ENCODE results near the gene CCDC85C. TPM values are rescaled to one million over a fixed set of nuclear protein-coding genes. Genes with fewer than 3 reads are reported as not detected.

The CCDC85C gene
- total and polyA plus RNA-seq, 2 of the 4 experiments (the other 2 are of a cell fraction) = 16.0 to 19.0 TPM

DNA sequence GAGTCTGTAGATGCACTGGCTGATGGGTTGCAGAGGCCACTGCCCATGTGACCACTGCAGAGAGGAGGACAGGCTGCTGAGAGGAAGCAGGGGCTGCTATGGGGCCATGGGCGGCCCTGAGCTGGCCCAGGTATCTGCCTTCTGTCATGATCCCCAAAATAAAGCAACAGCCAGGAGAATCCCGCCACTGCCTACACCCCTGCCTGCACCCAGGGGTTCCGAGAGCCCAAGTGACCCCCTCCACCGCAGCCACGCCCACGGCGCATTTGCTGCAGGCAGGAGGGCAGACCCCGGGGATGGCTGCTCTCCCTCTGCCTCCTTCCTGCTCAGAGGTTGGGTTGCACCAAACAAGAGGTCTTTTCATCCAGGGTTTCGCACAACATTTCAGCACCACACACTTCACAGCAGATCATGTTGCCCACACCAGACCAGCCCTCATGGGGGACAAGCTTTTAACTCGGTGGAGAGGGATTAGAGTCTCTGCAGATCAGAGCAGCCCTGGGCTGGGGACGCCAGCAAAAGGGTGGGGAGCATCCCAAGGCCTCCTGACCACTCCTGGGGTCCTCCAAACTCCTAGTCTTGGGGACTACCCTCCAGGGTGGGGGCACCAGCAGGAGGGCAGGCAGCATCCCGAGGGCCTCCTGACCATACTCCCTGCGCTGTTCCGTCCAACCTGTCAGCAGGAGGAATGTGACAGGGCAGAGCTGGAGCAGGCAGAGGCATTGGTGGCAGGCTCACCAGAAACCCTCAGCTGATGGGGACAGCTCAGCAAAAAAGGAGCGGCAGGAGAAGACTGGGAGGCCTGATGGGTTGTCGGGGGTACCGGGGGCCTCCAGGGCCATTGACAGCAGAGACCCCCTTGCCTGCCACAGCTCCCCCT, 14.1 kb downstream of the CCDC85C start:
- peak overlapping the region; percentile 37 for H2BK20ac ChIP-seq (ENCODE audit: low read depth, low read length)
- ATAC-seq (ENCODE audit: low read depth) (no peak), DNase-seq (no peak)
- peak overlapping the region; percentile 16 for H2AFZ ChIP-seq (replicated peaks; ENCODE audit: low read length, poor library complexity)
- peak overlapping the region; percentile 77 for H2AK9ac ChIP-seq (replicated peaks; ENCODE audit: low read depth, low read length, poor library complexity)
- H3K4me3 ChIP-seq (ENCODE audit: insufficient read depth, low read depth, low read length) = no peak overlapping the region
- peak overlapping the region; percentile 52 for H3K4ac ChIP-seq (ENCODE audit: low read depth, low read length)
- 57% methylated on average over 5 of the region's 17 CpGs; no CpG with 5 or more reads in 1 of the 2 experiments for WGBS, 2 experiments (ENCODE audit: extremely low coverage in 2 of 2, insufficient read length in 1 of 2)
- no peak overlapping the region; the same call in 1 of the 2 replicates for H3K18ac ChIP-seq (ENCODE audit: low read depth, low read length)
- POLR2A ChIA-PET (ENCODE audit: unreplicated experiment) = no interaction called here
- peak overlapping the region; percentile 83; the same call in 1 of the 2 replicates for H2AK5ac ChIP-seq (ENCODE audit: low read depth, low read length)
- in situ Hi-C loops (cut with MboI; ENCODE audit: low sequenced_read_pairs) = no loop called here
- H3K4me2 ChIP-seq (ENCODE audit: low read depth, low read length) = no peak overlapping the region
- peaks cover 25% of the 10 kb centered on the region for H4K20me1 ChIP-seq (ENCODE audit: insufficient read depth, low read length)
- no peaks in the 10 kb centered on the region for H3K27me3 ChIP-seq (ENCODE audit: control insufficient read depth, insufficient read depth, low read length)
- H3K14ac ChIP-seq (replicated peaks; ENCODE audit: low read depth, low read length) = peak overlapping the region; percentile 45; the same call in 1 of the 2 replicates
- H3K36me3 ChIP-seq (ENCODE audit: control insufficient read depth, insufficient read depth, low read length) = no peaks in the 10 kb centered on the region
- H2BK120ac ChIP-seq (ENCODE audit: low read depth, low read length) = peak overlapping the region; percentile 16
- dilution Hi-C loops (cut with HindIII; ENCODE audit: low sequenced_read_pairs, unreplicated experiment) = no loop called here
- intact Hi-C loops (cut with micrococcal nuclease) = no loop called here
- peak overlapping the region in 1 of 2 experiments; percentile 71; a peak in 1 of 4 replicates for H4K8ac ChIP-seq (ENCODE audit: low read depth in 2 of 2, low read length in 2 of 2)
- 0 out of 2 replicates have a peak overlapping the region, but pooled peaks have one; percentile 37 for H3K23ac ChIP-seq (ENCODE audit: low read depth, low read length)
- CTCF ChIA-PET = interaction anchor here (0.8 to 0.9 kb wide), 2 partner anchors 11 to 66 kb away, joined by 3 to 4 read pairs; no protein-coding TSS in a partner anchor
- H3K9me3 ChIP-seq (ENCODE audit: control insufficient read depth, insufficient read depth, low read length) = no peaks in the 10 kb centered on the region
- H3K9ac ChIP-seq (ENCODE audit: low read depth, low read length) = no peak overlapping the region
- H3K79me1 ChIP-seq (ENCODE audit: low read depth in 1 of 2, low read length in 2 of 2) = peaks cover 36 to 96% of the 10 kb centered on the region in 2 experiments
- no peak overlapping the region for H2BK5ac ChIP-seq (ENCODE audit: low read depth, low read length, poor library complexity, severe bottlenecking)
- H3K4me1 ChIP-seq (ENCODE audit: control insufficient read depth, insufficient read depth, low read length) = peaks cover 42% of the 10 kb centered on the region
- no peak overlapping the region for H4K5ac ChIP-seq (ENCODE audit: low read depth, low read length)
- TF ChIP-seq MXI1 (IDR thresholded peaks at IDR 0.05; ENCODE audit: borderline replicate concordance, low read depth, low read length) = no peak
- no peak for TF ChIP-seq ELK1 (IDR thresholded peaks at IDR 0.05; ENCODE audit: borderline replicate concordance, low read depth, low read length)
- TF ChIP-seq NFE2L2 (IDR thresholded peaks at IDR 0.05; ENCODE audit: low read depth, low read length) = no peak
- TF ChIP-seq MAFK (IDR thresholded peaks at IDR 0.05; ENCODE audit: low read depth, low read length) = no peak
- no peak for TF ChIP-seq POLR2A (IDR thresholded peaks at IDR 0.05; ENCODE audit: low read depth, low read length)
- no peak for TF ChIP-seq CHD1 (IDR thresholded peaks at IDR 0.05; ENCODE audit: low read depth, low read length)
- TF ChIP-seq BHLHE40 (IDR thresholded peaks at IDR 0.05; ENCODE audit: low read depth, low read length) = no peak
- TF ChIP-seq FOS (IDR thresholded peaks at IDR 0.05; ENCODE audit: low read depth, low read length) = no peak
- no peak for TF ChIP-seq CTCF (conservative IDR thresholded peaks at IDR 0.05; ENCODE audit: low read depth, low read length)
- no peak for TF ChIP-seq RAD21 (IDR thresholded peaks at IDR 0.05; ENCODE audit: low read length)
- TF ChIP-seq MAZ (IDR thresholded peaks at IDR 0.05; ENCODE audit: borderline replicate concordance, low read depth, low read length) = no peak
- no peak for TF ChIP-seq SMC3 (IDR thresholded peaks at IDR 0.05; ENCODE audit: low read depth, low read length)
- no peak overlapping the region for H3K56ac ChIP-seq (ENCODE audit: extremely low read depth, insufficient read depth, low read length)
- peak overlapping the region; percentile 58; the same call in 1 of the 2 replicates for H4K91ac ChIP-seq (ENCODE audit: insufficient read depth, low read depth, low read length)
- no peak overlapping the region for H2BK15ac ChIP-seq (ENCODE audit: low read depth, low read length)
- H3K27ac ChIP-seq (ENCODE audit: insufficient read depth, low read length) = no peak overlapping the region
- no TSS peak for BruUV-seq (replicated peaks)
- peaks cover 48% of the 10 kb centered on the region for H3K9me1 ChIP-seq (ENCODE audit: insufficient read depth, low read length)
